ENCODE results near the gene URI1.

URI1 gene

DNA sequence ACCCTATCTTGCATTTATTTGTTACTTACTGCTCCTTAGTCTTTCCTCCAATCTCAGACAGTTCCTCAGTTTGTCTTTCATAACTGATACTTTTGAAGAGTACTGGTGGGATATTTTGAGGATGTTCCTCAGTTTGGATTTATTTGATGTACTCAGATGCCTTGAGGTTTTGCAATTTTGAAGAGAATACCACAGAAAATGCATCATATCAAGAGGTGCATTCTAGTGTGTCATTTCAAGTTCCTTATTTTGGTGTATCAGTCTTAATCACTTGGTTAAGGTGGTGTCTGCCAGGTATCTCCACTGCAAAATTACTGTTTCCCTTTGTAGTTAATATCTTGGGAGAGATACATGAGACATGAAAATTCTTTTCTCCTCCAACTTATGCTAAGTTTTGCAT, 75.1 kb downstream of the URI1 start:
- peak; percentile 24 for DNase-seq (ENCODE audit: low read depth)
- H3K4me3 ChIP-seq (ENCODE audit: low read depth, low read length) = no peak overlapping the region
- TF ChIP-seq, protein P1, sequence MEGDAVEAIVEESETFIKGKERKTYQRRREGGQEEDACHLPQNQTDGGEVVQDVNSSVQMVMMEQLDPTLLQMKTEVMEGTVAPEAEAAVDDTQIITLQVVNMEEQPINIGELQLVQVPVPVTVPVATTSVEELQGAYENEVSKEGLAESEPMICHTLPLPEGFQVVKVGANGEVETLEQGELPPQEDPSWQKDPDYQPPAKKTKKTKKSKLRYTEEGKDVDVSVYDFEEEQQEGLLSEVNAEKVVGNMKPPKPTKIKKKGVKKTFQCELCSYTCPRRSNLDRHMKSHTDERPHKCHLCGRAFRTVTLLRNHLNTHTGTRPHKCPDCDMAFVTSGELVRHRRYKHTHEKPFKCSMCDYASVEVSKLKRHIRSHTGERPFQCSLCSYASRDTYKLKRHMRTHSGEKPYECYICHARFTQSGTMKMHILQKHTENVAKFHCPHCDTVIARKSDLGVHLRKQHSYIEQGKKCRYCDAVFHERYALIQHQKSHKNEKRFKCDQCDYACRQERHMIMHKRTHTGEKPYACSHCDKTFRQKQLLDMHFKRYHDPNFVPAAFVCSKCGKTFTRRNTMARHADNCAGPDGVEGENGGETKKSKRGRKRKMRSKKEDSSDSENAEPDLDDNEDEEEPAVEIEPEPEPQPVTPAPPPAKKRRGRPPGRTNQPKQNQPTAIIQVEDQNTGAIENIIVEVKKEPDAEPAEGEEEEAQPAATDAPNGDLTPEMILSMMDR (IDR thresholded peaks at IDR 0.05; ENCODE audit: low read depth, low read length, missing control alignments) = no peak

- no peak for DNase-seq (ENCODE audit: low read depth)
- TF ChIP-seq, protein P1 (IDR thresholded peaks at IDR 0.05; ENCODE audit: low read depth, low read length, missing control alignments) = no peak
- H3K4me3 ChIP-seq (ENCODE audit: low read depth, low read length) = no peak overlapping the region
Observed at GRCh38 chr19:30020189-30020588, 78.2 kb downstream of the URI1 start.

- TF ChIP-seq, protein P1 (IDR thresholded peaks at IDR 0.05; ENCODE audit: low read depth, low read length, missing control alignments) = no peak
- no peak for DNase-seq (ENCODE audit: low read depth)
- H3K4me3 ChIP-seq (ENCODE audit: low read depth, low read length) = no peak overlapping the region
Observed at GRCh38 chr19:30022659-30023058, 80.6 kb downstream of the URI1 start.

GRCh38 chr19:30023330-30023729, 81.3 kb downstream of the URI1 start:
- TF ChIP-seq, protein P1 (IDR thresholded peaks at IDR 0.05; ENCODE audit: low read depth, low read length, missing control alignments) = no peak
- DNase-seq (ENCODE audit: low read depth) = no peak
- no peak overlapping the region for H3K4me3 ChIP-seq (ENCODE audit: low read depth, low read length)

- TF ChIP-seq, protein P1 (IDR thresholded peaks at IDR 0.05; ENCODE audit: low read depth, low read length, missing control alignments) = no peak
- no peak for DNase-seq (ENCODE audit: low read depth)
- no peak overlapping the region for H3K4me3 ChIP-seq (ENCODE audit: low read depth, low read length)
Observed at GRCh38 chr19:30024091-30024490, 82.1 kb downstream of the URI1 start.

GRCh38 chr19:30026933-30027332, 84.9 kb downstream of the URI1 start:
- DNase-seq (ENCODE audit: low read depth) = no peak
- TF ChIP-seq, protein P1 (IDR thresholded peaks at IDR 0.05; ENCODE audit: low read depth, low read length, missing control alignments) = no peak
- no peak overlapping the region for H3K4me3 ChIP-seq (ENCODE audit: low read depth, low read length)

DNA sequence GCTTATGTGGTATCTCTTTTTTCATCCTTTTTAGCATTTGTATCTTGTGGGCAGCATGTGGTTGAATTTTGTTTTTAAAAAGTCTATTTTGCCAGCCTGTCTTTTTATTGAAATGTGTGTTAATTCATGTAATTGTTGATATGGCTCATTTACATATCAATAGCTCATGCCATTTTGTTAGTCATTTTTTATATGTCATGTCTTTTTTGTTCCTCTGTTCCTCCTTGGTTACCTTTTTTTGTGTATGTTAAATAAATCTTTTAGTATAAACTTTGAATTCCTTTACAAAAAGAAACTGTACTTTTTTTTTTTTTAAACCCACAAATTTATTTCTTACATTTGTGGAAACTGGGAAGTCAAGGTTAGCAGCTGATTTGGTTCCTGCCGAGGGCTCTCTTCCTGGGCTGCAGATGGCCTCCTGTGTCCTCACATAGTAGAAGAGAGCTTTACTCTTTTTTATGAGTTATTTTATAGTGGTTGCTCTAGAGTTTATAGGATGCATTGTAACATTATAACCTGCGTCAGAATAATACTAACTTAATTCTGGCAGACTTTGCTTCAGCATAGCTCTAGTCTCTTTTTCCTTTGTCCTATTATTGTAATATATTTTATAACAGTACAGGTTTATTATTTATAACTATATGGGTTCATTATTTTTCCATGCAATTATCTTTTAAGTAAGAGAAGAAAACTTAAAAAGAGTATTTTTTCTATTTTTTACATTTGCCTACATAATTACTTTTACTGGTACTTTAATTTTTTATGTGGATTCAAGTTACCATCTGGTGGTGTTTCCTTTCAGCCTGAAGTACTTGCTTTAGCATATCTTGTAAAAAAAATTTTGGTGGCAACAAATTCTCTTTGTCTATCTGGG, 86.3 kb downstream of the URI1 start:
- TF ChIP-seq, protein P1 (IDR thresholded peaks at IDR 0.05; ENCODE audit: low read depth, low read length, missing control alignments) = no peak
- DNase-seq (ENCODE audit: low read depth) = no peak
- no peak overlapping the region for H3K4me3 ChIP-seq (ENCODE audit: low read depth, low read length)
